Cerebellar nuclear complex (tissue), 1 donor: ENCODE data around the gene MED29.

Experiments used
- DNase-seq, 2 experiments: peaks; one replicate each; lab custom pipeline; 2025; lab: John Stamatoyannopoulos, UW

MED29 gene

DNA sequence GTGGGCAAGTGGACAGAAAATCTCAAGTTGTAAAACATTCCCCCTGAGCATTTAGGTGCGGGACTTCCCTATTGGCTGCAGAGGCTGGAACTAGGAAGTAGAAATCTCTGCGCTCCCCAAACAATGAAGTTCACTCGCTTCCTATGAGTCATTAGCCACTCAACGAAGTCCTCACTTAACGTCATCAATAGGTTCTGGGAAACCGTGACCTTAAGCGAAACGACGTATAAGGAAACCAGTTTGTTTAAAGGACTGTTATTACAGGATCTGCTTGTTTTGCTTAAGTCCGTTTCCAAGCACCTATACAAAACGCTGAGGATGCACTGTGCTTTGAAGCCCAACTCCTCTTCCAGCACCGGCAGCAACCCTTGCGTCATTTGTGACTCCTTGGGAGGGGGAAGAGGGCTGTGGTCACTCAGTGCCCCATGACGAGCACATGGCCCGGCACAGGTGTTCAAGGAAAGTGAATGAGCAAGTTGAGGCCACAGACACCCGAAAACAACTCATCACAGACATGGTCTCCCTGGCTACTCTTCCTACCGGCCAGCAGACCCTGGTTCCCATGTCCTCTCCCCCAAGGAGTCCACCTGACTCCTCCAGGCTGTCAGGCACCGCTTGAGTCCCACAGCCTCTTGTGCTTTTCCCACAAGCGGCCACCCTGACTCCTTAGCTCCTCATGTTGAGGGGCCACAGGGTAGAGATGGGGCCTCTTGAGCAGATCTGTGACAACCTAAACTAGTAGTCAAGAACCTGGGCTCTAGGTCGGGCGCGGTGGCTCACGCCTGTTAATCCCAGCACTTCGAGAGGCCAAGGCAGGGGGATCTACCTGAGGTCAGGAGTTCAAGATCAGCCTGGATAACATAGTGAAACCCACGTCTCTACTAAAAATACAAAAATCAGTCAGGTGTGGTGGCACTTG is 39.8 kb downstream of the MED29 start:
- DNase-seq: no peak

GRCh38 chr19:39432677-39433025 is 41.5 kb downstream of the MED29 start:
- no peak for DNase-seq

DNA sequence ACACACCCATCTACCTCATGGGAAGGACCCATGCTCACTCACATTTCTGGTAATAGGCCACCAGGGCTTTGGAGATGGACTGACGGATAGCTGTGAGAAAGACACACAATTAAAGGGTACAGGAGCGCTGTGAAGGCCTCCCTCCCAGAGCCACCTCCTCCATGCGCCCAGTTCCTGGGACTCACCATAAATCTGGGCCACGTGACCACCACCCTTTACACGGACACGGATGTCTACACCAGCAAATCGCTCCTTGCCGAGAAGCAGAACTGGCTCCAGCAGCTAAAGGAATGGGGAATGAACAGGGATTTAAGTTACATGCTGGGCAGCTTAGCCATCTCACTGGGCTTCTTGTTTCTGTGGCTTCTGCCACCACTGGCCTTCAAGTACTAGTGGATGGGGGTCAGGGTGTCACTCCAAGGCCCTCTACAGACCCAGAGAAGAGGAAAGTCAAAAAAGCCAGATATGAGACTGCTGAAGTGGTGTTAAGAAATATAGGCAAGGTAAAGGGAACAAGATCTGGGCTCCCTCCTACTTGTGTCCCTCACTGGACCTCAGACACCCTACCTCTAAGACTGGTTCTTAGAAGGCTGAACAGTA is 42.4 kb downstream of the MED29 start:
- DNase-seq: no peak

- no peak for DNase-seq
These were observed 43.2 kb downstream of the MED29 start for GRCh38 chr19:39434123-39435076.

DNA sequence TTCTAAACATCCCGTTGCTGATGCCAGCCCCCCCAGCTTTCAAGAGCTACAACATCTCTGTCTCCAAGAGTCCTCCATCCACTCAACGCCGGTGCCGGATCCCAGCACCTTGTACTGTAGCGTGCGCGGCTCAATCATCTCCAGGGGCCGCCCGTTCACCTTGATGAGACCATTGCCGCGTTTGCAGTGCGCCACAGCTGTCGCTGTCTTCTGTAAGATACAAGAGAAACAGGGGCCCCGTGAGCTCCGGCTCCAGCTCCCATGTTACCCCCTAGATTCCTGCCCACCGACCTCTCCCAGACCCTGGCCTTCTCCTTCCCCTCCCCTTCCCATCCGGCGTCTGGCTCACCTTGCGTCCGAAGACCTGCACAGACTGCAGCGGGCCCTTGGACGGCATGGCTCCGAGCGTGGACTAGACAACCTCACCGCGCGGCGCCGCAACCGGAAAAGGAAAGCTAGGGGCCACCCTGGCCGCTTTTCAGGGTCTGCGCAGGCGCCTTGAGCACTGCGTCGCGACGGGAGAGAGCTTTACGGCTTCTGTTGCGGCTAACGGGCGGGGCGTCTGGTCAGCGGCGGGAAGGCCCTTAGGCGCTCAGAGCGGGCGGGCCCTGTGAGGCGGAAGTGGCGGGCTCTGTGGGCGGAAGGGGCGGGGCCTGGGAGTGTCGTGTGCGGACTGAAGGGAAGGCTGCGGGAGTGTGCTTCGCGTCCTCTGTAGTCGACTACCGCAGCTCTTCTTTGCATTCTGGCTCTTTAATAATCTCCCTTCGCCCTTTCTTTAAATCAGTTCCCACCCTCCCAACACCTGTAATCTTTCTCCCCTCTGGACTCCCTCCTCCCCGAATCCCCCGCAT is 44.5 kb downstream of the MED29 start, which contains the start of gene RPS16:
Gene RPS16, minus strand, starts transcription at position 451 of the 851 bp plus-strand sequence. Its CDS starts 54 bp downstream, at position 397.
- DNase-seq: peak; percentile 76 to 93

DNA sequence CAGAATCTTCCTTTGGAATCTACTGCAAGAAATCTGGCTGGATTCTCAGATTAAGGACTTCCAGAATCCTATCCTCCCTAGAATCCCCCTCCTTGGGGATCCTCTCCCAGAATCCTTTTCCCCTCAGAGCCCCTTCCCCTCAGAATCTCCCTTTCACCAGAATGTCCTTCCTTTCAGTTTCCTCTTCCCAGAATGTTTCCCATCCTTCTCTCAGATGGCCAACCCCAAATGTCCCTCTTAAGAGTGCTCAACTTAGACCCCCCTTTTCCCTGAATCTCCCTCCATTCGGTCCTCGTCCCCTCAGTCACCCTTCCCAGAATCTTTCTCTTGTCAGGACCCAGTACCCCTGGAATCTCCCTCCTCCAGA is 45.2 kb downstream of the MED29 start:
- no peak for DNase-seq

DNA sequence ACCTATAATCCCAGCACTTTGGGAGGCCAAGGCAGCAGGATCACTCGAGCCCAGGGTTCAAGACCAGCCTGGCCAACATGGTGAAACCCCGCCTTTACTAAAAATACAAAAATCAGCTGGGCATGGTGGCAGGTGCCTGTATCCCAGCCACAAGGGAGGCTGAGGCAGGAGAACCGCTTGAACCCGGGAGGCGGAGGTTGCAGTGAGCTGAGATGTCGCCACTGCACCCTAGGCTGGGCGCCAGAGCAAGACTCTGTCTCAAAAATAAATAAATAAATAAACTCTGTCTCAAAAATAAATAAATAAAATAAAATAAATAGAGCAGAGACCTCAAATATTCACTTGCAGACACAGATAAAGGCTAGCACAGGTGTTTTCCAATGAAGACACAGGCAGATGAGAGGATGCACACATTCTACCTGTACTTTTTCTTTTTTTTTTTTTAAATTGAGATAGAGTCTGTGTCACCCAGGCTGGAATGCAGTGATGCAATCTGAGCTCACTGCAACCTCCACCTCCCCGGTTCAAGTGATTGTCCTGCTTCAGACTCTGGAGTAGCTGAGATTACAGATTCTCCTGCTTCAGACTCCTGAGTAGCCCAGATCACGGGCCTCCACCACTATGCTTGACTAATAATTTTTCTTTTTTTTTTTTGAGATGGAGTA is 47.2 kb downstream of the MED29 start:
- no peak for DNase-seq

GRCh38 chr19:39444598-39445195 is 53.5 kb downstream of the MED29 start:
- DNase-seq: no peak

GRCh38 chr19:39445196-39446111 is 54.3 kb downstream of the MED29 start, which contains the start of gene SUPT5H:
SUPT5H (plus strand) TSS chr19:39445582; CDS start chr19:39445891, 309 bp downstream.
- peak; percentile 39 to 74 for DNase-seq

DNA sequence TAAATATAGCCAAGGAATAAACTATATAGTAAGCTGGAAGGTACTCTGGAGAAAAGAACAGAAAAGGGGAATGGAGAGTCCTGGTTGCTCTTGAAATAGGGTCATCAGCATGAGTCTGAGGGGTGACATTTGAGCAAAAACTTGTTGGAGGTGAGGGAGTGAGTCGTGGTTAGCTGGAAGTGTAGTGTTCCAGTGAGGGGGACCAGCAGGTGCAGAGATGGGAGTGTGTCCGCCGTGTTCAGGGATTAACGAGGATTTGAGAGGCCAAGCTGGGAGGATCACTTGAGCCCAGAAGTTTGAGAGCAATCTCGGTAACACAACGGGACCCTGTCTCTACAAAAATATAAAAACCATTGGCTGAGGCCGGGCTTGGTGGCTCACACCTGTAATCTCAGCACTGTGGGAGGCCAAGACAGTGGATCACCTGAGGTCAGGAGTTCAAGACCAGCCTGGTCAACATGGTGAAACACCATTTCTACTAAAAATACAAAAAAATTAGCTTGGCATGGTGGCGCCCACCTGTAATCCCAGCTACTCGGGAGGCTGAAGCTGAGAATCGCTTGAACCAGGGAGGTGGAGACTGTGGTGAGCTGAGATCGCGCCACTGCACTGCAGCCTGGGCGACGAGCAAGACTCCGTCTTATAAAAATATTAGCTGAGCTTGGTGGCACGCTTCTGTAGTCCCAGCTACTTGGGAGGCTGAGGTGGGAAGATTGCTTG is 55.3 kb downstream of the MED29 start:
- DNase-seq: no peak

DNA sequence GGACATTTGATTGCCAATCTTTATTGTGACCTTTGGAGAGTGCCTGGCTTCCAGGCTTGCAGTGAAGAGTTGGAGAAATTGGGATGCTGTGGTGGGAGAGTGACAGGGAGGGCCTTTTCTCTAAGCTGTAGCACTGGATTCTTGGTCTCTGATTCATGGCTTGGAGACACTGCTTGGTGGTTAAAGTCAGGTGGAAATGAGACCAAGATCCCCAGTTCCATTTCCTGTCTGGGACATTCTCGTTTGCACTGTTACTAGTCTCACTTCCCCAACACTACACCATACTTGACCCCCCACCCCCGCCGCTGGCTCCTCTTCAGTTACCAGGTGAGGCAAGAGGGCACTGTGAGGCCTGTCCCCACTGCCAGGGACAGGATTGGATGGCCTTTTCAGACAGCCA is 57.1 kb downstream of the MED29 start:
- no peak for DNase-seq

GRCh38 chr19:39449116-39449797 is 58.1 kb downstream of the MED29 start:
- DNase-seq: no peak
